HG03280 (cell line): ENCODE measurements around the gene DEK.
"Not testable (repeated sequence)": the region's sequence is repeated elsewhere in the genome, so short reads cannot be mapped to it uniquely, and the experiment has no call there.

Experiments used
- ATAC-seq: cut with Tn5 transposase; IDR thresholded peaks from one replicate; pipeline ENCODE4 v1.9.1; 2021; ENCODE audit warnings: mild to moderate bottlenecking, moderate library complexity; ENCODE audit not compliant: unreplicated experiment

The DEK gene

GRCh38 chr6:18241208-18242038, 22.9 kb downstream of the DEK start:
- ATAC-seq = no peak

- ATAC-seq = no peak
These were observed 24.1 kb downstream of the DEK start for GRCh38 chr6:18240230-18240629.

- no peak for ATAC-seq
These were observed 27.2 kb downstream of the DEK start for GRCh38 chr6:18237167-18237566.

- ATAC-seq = no peak
These were observed 28.8 kb downstream of the DEK start for GRCh38 chr6:18235524-18235923.

GRCh38 chr6:18234564-18234963, 29.8 kb downstream of the DEK start:
- ATAC-seq = no peak

GRCh38 chr6:18233770-18234169, 30.6 kb downstream of the DEK start:
- ATAC-seq = not testable (repeated sequence)

- ATAC-seq = not testable (repeated sequence)
These were observed 32.5 kb downstream of the DEK start for GRCh38 chr6:18231856-18232255.

- not testable (repeated sequence) for ATAC-seq
These were observed 35.7 kb downstream of the DEK start for GRCh38 chr6:18228590-18228989.

- not testable (repeated sequence) for ATAC-seq
These were observed 37.2 kb downstream of the DEK start for GRCh38 chr6:18227166-18227565.

- not testable (repeated sequence) for ATAC-seq
These were observed 37.8 kb downstream of the DEK start for GRCh38 chr6:18226451-18227105.

- no peak for ATAC-seq
These were observed 43.1 kb downstream of the DEK start for GRCh38 chr6:18221288-18221615.

- no peak for ATAC-seq
These were observed 44.7 kb downstream of the DEK start for GRCh38 chr6:18219591-18219990.

GRCh38 chr6:18218233-18218632, 46.1 kb downstream of the DEK start:
- ATAC-seq = no peak

GRCh38 chr6:18216411-18216810, 47.9 kb downstream of the DEK start:
- ATAC-seq = no peak

GRCh38 chr6:18215436-18215835, 48.9 kb downstream of the DEK start:
- no peak for ATAC-seq

- ATAC-seq = peak; percentile 35
These were observed 50.3 kb downstream of the DEK start for GRCh38 chr6:18214003-18214402.

- no peak for ATAC-seq
These were observed 50.9 kb downstream of the DEK start for GRCh38 chr6:18213439-18213838.

GRCh38 chr6:18212231-18212630, 52.1 kb downstream of the DEK start:
- no peak for ATAC-seq

GRCh38 chr6:18211338-18211737, 53.0 kb downstream of the DEK start:
- peak; percentile 95 for ATAC-seq

- no peak for ATAC-seq
These were observed 53.6 kb downstream of the DEK start for GRCh38 chr6:18210707-18211106.

GRCh38 chr6:18209539-18210197, 54.7 kb downstream of the DEK start:
- no peak for ATAC-seq

GRCh38 chr6:18208778-18209177, 55.6 kb downstream of the DEK start:
- ATAC-seq = not testable (repeated sequence)
